A172 (cell line): ENCODE data around the gene UGT2B7. TPM values are rescaled to one million over a fixed set of nuclear protein-coding genes. Genes with fewer than 3 reads are reported as not detected.
A peak's percentile ranks its signal among the peaks of the same experiment; 100 is the strongest.
"Not testable (repeated sequence)": the region's sequence is repeated elsewhere in the genome, so short reads cannot be mapped to it uniquely, and the experiment has no call there.

Experiments used
- DNase-seq: peaks from one replicate; pipeline ENCODE4 v3.0.0-alpha.2; 2015; ENCODE audit warnings: low spot score
- total RNA-seq: library from RNA; depleted of rRNA; stranded (reverse); fragments of >200 nt; shearing (Covaris generic); gene quantifications from 2 replicates; pipeline ENCODE4 v1.2.3, GENCODE V29; 2014; rRNA removed

Gene UGT2B7
- total RNA-seq: 0.22 TPM in 1 of 2 replicates, not detected in the other

DNA sequence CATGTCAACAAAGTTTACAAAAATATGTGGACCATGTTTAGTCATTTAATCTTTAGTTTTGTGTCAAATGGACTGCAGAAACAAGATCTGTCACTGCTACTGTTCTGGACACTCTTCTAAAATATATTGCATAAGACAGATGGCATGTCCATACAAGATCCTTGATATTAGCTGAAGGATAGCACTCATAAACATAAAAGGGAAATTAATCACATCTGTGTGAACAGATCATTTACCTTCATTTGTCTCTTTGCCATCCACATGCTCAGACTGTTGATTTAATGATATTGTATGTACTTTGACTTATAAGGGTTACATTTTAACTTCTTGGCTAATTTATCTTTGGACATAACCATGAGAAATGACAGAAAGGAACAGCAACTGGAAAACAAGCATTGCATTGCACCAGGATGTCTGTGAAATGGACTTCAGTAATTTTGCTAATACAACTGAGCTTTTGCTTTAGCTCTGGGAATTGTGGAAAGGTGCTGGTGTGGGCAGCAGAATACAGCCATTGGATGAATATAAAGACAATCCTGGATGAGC lies at the start of gene UGT2B7:
Gene UGT2B7, plus strand, starts transcription at position 364 of the 546 bp plus-strand sequence. Its CDS starts 47 bp downstream, at position 411.
- no peak for DNase-seq

DNA sequence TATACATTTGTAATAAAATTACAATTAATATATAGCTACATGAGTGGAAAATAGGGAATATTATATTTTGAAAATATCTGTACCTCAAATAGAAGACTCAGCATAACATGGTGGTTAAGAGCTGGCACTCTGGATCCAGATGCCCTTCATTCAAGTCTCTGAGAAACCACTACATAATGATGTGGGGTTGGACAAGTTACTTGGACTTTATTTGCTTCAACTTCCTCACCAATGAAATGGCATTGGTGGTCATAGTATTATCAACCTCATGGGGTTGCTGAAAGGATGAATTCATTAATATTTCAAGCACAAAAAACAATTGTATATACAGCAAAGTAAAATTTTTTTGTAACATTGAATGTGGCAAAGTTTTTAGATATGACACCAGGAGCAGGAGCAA lies 46.4 kb upstream of the UGT2B7 start:
- DNase-seq: no peak

DNA sequence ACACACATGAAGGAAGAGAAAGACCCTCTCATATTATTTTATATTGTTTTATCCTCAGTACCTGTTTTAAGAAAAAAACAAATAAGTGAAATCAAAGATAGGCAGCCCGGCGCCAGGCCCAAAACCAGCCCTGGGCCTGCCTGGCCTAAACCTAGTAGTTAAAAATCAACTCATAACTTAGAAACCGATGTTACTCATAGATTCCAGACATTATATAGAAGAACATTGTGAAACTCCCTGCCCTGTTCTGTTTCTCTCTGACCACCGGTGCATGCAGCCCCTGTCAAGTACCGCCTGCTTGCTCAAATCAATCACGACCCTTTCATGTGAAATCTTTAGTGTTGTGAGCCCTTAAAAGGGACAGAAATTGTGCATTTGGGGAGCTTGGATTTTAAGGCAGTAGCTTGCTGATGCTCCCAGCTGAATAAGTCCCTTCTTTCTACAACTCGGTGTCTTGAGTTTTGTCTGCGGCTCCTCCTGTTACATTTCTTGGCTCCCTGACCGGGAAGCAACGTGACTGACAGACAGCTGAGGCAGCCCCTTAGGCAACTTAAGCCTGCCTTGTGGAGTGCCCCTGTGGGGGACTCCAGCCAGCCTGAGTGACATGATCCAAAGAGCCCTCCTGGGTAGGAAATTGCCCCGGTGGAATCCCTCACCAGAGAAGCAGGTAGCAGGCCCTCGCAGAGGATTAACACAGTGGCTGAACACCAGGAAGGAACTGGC lies 45.3 kb upstream of the UGT2B7 start:
- not testable (repeated sequence) for DNase-seq

DNA sequence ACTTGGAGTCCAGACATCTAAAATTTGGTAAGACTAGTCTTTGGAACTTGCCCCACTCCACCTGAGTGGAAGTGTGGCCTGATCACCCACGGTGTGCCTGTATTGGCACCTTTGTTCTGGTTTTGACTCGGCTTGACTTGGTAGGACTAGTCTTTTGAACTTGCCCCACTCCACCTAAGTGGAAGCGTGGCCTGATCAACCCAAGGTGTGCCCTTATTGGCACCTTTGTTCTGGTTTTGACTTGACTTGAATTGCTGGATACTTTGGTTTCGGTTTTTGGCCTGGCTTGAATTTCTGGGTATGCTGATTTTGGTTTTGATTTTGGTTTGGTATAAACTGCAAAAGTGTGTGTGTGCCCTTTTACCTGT lies 44.7 kb upstream of the UGT2B7 start:
- no peak for DNase-seq

DNA sequence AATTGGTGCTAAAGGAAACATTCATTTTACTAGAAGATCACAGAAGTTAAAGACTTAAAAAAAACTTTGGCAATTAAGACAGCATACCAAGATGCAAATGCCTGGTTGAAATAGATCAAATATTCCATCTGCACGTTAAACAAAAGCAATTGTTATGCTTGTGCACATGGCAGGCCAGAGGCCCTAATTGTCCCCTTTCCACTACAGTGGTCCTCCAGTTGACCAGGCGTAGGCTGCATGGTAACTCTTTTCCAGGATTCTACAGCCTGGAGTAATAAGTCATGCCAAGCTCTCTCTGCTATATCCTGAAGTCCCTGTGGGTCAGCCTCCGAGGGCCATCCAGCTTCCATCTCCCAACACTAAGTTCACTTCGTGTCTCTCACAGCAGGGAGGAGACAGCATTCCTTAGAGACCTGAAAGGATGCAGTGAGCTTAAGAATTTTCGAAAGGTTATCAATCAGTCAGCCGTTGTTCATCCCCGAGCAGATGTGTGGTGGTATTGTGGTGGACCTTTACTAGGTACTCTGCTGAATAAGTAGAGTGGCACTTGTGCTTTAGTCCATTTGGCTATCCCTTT lies 42.9 kb upstream of the UGT2B7 start:
- not testable (repeated sequence) for DNase-seq

DNA sequence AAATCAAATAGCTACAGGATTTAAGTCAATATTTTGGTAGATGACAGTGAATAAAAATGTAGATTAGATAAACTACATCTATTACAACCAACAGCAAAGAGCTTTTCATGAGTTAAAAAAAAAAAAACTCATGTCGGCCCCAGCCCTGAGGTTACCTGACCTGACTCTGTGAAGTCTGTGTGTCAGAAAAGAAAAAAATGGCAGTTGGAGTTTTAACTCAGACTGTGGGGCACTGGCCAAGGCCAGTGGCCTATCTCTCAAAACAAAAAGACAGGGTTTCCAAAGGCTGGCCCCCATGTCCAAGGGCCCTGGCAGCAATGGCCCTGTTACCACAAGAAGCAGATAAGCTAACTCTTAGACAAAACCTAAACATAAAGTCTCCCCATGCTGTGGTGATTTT lies 42.2 kb upstream of the UGT2B7 start:
- DNase-seq: not testable (repeated sequence)

DNA sequence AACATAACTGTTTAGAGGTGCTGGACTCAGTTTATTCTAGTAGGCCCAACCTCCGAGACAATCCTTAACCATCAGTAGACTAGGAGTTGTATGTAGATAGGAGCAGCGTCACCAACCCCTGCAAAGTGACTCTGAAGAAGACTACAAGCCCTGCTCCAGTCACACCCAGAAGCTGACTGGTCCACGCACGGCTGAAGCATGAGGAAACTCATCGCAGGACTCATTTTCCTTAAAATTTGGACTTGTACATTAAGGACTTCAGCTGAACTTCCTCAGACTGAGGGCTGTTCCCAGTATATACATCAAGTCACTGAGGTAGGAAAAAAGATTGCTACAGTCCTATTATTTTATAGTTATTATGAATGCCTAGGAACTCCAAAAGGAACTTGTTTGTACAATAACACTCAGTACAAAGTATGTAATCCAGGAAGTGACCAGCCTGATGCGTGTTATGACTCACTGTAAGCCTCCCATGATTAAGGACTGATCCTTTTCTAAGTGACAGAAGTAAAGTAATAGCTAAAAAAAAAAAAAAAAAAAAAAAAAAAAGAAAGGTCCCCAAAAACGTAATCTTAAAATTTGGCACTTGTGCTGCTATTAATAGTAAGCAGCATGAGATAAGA lies 41.6 kb upstream of the UGT2B7 start:
- peak; percentile 66 for DNase-seq

DNA sequence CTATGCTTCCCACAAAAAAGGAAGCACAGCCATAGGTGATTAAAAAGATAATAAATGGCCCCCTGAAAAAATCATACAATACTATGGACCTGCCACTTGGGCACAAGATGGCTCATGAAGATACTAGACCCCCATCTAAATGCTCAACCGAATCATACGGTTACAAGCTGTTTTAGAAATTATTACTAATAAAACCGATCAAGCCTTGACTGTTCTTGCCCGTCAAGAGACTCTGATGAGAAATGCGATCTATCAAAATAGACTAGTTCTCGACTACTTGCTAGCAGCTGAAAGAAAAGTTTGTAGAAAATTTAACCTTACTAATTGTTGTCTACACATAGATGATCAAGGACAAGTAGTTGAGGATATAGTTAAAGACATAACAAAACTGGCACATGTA lies 40.1 kb upstream of the UGT2B7 start:
- no peak for DNase-seq

DNA sequence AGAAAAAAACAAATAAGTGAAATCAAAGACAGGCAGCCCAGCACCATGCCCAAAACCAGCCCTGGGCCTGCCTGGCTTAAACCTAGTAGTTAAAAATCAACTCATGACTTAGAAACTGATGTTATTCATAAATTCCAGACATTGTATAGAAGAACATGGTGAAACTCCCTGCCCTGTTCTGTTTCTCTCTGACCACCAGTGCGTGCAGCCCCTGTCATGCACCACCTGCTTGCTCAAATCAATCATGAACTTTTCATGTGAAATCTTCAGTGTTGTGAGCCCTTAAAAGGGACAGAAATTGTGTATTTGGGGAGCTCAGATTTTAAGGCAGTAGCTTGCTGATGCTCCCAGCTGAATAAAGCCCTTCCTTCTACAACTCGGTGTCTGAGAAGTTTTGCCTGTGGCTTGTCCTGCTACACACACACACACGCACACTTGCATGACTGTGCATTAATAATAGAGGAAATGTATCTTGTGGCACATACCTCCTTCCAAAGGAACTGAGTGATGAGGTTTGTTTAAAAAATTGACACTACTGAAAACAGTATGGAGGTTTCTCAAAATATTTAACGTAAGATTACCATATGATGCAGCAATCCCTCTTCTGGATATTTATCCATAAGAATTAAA lies 39.2 kb upstream of the UGT2B7 start:
- DNase-seq: no peak

DNA sequence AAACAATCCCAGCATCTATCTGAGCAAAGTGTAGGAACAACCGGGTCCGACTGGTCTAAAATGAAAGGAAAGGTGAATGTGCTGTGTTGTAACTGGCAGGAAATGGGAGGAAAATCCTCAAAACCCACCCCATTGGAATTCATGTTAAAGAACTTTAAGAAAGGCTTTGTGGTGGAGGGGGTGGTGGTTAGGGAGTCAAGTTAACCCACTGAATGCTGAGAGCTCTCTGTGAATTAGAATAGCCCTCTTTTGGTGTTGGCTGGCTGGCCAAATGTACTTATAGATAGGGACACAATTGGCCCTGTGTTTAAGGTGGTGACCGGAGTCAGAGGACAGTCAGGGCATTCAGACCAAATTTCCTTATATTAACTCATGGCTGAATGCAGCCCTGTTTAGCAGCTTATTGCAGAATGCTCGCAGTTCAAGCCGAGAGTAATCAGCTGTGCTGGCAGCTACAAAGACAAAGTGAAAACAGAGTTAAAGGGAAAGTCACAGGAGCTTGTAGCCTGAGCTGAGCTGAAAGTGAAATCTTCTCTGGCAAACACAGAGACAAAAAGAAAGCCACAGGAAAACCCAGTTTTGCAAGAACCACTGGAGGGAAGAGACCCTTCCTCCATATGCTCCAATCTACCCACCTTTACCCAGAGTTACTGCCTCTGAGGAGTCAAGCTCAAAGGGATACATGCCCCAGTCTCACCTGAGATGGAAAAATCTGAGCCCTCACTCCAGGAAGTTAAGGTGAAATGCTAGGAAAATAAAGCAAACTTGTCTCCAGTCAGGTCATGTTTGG lies 38.5 kb upstream of the UGT2B7 start:
- no peak for DNase-seq

DNA sequence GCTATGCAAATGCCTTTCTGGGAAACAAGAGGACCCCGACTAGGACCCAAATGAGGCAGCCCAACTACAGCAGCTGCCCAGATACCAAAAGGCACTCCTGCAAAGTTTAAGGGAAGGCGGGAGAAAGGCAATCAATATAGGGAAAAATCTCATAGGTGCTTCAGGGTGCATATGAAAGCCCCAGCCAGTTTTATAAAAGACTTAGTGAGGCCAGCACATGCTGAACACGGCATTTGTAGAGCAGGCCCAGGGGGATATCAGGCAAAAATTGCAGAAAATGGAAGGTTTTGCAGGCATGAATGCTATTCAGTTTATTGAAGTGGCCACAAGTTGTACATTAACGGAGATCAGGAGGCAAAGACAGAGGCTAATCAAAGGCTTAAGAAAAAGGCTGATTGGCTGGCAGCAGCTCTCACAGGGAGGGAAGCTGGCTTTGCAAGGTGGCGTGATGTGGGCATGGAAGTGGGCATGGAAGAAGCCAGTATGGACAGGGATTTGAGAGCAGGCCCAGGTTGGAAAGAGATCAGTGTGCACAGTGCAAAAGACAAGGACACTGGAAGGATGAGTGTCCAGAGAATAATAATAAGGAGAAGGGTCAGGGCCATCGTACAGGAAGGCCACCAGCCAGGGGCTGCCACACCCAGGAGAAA lies 37.7 kb upstream of the UGT2B7 start:
- no peak for DNase-seq

DNA sequence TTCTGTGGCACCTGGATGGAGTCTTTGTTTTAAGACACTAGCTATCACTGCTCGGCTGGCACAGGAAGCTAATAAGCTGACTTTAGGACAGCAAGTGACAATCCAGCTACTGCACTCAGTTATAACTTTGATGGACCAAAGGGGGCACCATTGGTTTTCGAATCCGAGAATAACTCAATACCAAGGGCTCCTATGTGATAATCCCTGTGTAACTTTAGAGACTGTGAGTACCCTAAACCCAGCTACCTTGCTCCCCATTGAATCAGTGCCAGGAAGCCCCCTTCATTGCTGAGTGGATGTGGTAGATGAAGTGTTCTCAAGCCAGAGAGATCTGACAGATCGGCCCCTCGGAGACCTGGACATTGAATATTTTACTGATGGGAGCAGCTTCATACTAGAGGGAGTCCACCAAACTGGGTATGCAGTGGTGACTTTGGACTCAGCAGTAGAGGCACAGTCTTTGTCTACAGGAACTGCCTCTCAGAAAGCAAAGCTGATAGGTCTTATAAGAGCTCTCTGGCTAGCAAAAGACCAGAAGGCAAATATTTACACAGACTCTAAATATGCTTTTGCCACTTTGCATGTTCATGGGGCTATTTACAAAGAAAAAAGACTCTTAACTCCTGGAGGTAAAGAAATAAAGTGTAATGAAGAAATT lies 35.5 kb upstream of the UGT2B7 start:
- no peak for DNase-seq

DNA sequence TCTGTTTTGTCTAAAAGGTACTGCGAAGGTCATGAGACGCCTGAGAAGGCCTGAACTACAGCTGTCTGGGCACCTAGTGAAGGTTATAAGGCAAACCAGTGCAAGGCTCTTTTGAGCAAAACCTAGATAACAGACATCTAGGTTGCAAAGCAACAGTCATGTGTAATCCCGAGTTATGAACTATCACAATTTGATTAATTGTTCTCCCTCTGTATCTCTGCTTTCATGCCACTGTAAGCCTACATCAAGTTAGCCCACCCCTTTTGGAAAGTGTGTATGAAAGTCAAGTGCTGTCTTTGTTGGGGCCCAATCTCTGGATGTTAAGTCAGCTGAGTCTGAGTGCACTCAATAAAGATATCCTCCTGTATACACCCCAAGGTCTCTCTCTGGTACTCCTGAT lies 31.9 kb upstream of the UGT2B7 start:
- no peak for DNase-seq

DNA sequence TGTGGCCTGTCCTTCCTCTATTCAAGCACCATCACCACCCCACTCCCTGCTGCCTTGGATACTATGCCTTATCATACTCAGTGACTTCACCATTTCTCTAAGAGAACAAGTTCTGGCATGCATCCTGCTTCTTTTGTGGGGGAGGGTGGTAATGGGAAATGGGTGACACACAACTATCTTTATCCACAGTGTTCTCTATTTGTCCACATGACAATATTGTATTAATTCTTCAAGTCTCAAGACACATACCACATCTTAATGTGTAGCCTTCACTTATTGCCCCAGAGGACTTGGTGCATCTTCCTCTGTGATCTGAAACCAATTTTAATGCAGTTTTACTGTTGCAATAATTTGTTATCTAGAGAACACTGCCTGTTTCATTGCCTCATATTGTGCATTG lies 29.3 kb upstream of the UGT2B7 start:
- DNase-seq: no peak

DNA sequence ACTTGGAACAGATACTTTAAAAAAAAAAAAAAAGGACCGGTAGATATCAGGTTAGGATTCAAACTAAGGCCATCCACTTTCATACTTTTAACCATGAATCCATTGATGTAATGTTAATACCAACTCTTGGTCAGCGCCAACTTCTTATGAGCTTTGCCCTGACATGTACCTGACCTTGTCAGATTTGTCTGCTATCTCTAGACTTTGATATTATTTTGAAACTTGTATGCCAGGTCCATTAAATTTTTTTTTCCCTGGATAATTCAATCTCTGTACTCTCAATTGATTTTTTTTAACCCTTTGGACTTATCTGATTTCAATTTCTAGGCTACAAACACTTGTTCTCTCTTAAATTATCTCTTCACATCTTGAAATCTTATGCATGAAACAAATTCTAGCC lies 27.2 kb upstream of the UGT2B7 start:
- no peak for DNase-seq

DNA sequence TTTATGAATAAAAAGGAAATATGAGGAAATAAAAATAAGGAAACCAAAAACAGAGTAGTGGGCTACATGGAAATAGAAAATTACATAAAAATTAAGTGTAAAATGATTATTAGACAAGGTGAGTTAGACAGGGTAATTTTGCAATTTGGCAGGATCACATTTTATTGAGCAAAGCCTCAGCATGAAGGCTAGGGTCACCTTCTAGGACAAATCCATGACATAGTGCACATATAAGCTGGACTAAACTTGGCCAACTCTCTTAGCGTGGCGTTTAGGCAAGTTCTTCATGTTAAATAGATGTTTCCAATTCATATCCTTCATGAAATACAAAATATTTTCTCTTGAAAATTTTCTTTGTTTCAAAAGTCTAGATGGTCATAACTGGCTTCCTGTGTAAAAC lies 25.7 kb upstream of the UGT2B7 start:
- DNase-seq: no peak

DNA sequence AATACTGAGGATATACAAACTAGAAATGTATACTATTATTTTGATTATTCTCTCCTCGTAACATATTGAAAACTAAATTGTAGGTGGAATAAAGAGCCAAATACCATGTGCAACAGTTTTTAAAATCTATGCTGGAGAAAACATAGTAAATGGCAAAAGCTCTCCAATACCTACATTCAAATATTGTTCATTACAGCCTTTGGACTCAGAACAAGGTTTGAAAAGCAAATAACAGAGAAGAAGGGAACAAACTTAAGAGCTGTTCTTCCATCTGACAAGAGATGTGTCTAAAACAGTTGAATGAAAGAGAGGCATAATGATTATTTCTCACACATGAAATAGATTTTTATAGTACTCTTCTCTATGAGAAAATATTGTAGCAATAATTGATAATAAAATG lies 25.0 kb upstream of the UGT2B7 start:
- DNase-seq: no peak

DNA sequence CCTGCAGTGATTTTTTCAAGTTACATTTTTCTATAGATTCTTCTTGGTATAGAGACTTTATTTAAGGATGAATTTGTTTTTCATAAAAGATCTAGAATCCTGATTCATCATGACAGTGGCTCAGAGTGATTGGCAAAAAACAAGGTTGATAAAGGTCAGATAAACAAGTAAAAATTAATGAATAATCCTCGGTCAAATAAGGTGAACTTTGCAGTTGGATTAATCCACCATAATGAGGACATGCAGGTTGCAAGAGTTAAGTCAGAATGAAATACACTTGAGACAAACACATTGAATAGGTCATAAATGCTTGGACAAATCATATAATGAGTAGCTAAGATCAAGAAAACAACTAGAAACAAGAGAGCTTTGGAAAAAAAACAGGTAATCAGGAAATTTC lies 22.9 kb upstream of the UGT2B7 start:
- no peak for DNase-seq

DNA sequence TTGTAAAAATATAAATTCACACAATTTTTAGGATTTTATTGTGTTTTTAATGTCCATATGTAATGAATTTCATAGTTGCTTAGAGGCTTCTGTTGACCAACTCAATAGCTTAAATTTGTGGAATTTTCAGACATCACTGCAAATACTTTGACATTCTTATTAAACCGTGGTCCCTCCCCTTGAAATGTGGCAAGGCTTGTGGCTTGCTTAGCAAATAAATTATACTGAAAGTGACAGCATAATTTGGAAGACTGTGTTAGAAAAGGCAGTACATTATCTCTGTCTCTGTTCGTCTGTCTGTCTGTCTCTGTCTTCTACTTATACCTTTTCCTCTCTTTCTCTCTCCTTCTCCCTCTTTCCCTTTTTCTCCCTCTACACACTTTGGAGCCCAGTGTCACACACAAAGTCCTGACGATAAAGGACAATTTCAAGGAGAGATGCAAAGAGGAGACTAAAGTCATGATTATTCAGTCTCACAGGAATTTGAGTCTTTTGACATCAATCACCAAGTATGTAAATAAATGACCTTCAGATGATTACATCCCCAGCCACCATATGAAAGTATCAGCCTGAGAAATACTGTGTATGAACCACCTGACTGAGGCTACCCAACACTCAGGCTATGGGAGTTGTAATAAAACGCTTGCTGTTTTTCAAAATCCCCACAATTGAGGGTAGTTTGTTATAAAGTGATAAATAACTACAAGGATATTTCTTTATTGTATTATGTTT lies 21.0 kb upstream of the UGT2B7 start:
- peak; percentile 38 for DNase-seq

DNA sequence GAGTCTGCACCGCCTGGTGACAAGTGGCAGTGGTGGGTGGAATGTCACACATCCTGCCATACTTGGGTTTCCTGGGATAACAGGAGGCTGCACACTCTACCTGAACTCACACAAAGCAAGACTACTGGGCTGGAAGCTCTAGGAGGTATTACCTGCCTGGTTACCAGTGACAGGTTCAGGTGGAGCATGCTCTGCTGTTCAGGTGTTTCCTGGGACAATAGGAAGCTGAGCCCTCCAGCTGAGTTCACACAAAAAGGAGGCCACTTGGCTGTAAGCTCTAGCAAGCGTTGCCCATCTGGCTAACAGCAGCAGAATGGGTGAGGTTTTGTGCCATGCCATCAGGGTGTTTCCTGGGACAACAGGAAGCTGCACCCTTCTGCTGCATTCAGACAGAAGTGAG lies 17.4 kb upstream of the UGT2B7 start:
- no peak for DNase-seq
